Activated CD4-positive, alpha-beta memory T cell treated with anti-CD3 and anti-CD28 coated beads for 36 hours (primary cell): Measurements from ENCODE around the gene GBP7. TPM values are rescaled to one million over a fixed set of nuclear protein-coding genes. Genes with fewer than 3 reads are reported as not detected.
A peak's percentile ranks its signal among the peaks of the same experiment; 100 is the strongest.

ENCODE experiments used
- CTCF ChIA-PET: fragments of 350-600 bp; sonication (Branson Sonifier 250); formaldehyde crosslinking; loops from one replicate; lab custom pipeline; 2021; ENCODE audit warnings: antibody characterized with exemption, inconsistent platforms; lab: Charles Lee
- POLR2A ChIA-PET: fragments of 350-600 bp; sonication (Branson Sonifier 250); formaldehyde crosslinking; loops from one replicate; lab custom pipeline; 2021; ENCODE audit warnings: antibody characterized with exemption; lab: Charles Lee
- DNase-seq: peaks from one replicate; pipeline ENCODE4 v3.0.0-alpha.2; 2020
- H3K27ac Mint-ChIP-seq: one replicate; pipeline ENCODE4 v1.8.0; 2021; ENCODE audit warnings: mixed read lengths
- H3K27me3 Mint-ChIP-seq: one replicate; pipeline ENCODE4 v1.8.0; 2021; ENCODE audit warnings: mixed read lengths
- H3K36me3 Mint-ChIP-seq: one replicate; pipeline ENCODE4 v1.8.0; 2021; ENCODE audit warnings: mixed read lengths
- H3K4me1 Mint-ChIP-seq: one replicate; pipeline ENCODE4 v1.8.0; 2021; ENCODE audit warnings: low read depth, mixed read lengths
- H3K4me3 Mint-ChIP-seq: one replicate; pipeline ENCODE4 v1.8.0; 2021; ENCODE audit warnings: mild to moderate bottlenecking, mixed read lengths
- H3K9me3 Mint-ChIP-seq: one replicate; pipeline ENCODE4 v1.8.0; 2021; ENCODE audit warnings: mixed read lengths
- intact Hi-C: fragments of 100-400 bp; cut with micrococcal nuclease; formaldehyde crosslinking; loops from one replicate; pipeline ENCODE4 v1.15.1; 2023
- total RNA-seq, 2 experiments: library from RNA; stranded (reverse); gene quantifications; one replicate each; pipeline ENCODE4 v1.2.3, GENCODE V29; 2021

The GBP7 gene
- total RNA-seq, 2 experiments from 2014 or later = not detected

DNA sequence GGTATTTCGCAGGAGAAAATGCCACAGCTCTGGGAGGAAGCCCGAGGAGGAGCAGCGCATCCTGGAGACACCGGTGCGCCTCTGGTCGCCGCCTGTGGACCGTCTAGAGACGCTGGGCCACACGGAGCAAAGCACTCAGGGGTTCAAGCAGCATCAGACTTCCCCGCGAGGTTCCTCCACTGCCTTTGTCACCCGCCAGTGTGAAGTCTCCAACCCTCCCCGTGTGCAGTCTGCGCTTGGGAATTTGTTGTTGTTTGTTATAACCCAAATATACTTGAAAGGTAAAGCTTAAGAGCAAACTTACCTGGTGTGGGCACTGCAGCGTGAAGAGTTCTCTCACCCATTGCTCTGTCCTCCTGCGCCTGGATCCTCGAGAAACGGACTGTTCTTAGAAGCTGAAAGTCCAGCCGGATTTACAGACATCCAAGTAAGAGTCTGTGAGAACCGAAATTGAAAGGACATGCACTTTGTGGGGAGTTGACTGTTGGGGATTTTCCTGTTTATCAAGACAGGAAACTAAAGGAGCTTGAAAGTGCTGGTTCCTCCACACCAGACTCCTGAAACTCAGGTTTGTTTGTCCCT, 22.8 kb upstream of the GBP7 start, which contains the start of gene GBP4:
GBP4 (minus strand) TSS at position 452 of the 582 bp plus-strand sequence; CDS start at position 344, 108 bp downstream.
- ChIA-PET CTCF (interaction anchor here (0.7 to 2.1 kb wide), 9 partner anchors 71 to 253 kb away, joined by 3 to 12 read pairs (median 4); no protein-coding TSS in a partner anchor), POLR2A (interaction anchor here (0.8 to 3.1 kb wide), 15 partner anchors 9 to 165 kb away, joined by 3 to 38 read pairs (median 4); partner anchors contain the start of genes GBP1, GBP2, GBP5 and GBP6)
- peak; percentile 60 for DNase-seq
- H3K27me3 Mint-ChIP-seq = no peaks in the 10 kb centered on the region
- peak within 1 kb of the TSS; percentile 90 for H3K27ac Mint-ChIP-seq
- peaks cover 26% of the 10 kb centered on the region for H3K36me3 Mint-ChIP-seq
- peaks cover 80% of the 10 kb centered on the region for H3K4me1 Mint-ChIP-seq
- H3K9me3 Mint-ChIP-seq = no peaks in the 10 kb centered on the region
- intact Hi-C loops = loop anchor here (1.0 to 5.0 kb wide), 11 partner anchors 27 to 409 kb away; partner anchors contain the start of genes GBP1, GBP2, GBP3 and GTF2B
- peak within 1 kb of the TSS; percentile 88 for H3K4me3 Mint-ChIP-seq

DNA sequence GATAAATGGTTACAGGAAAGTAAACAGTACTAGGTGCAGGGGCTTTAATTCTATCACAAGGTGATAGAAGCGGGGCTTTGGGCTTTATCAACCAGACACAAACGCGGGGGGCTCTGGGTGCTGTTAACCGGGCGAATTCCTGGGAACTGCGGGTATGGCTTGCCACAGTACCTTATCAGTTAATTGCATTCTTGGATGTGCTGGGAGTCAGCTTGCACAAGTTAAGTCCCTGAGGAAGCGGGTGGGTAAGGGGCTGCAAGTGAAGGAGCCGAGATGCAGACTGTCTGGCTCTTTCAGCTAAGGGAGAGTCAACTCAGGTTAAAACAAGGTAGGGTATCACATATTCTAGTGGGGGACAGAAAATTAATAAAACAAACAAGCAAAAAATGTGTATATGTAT, 22.3 kb upstream of the GBP7 start:
- CTCF ChIA-PET = interaction anchor here (1.2 to 1.5 kb wide), 6 partner anchors 71 to 253 kb away, joined by 3 to 8 read pairs (median 4); no protein-coding TSS in a partner anchor
- Mint-ChIP-seq H3K27ac (peak overlapping the region; percentile 90), H3K9me3 (no peaks in the 10 kb centered on the region), H3K36me3 (peaks cover 28% of the 10 kb centered on the region), H3K4me3 (peak overlapping the region; percentile 88), H3K4me1 (peaks cover 79% of the 10 kb centered on the region), H3K27me3 (no peaks in the 10 kb centered on the region)
- POLR2A ChIA-PET = interaction anchor here (0.8 to 3.1 kb wide), 12 partner anchors 72 to 159 kb away, joined by 3 to 38 read pairs (median 5); partner anchors contain the start of genes GBP1, GBP2 and GBP5
- DNase-seq = peak; percentile 15
- intact Hi-C loops = loop anchor here (1.0 to 5.0 kb wide), 6 partner anchors 59 to 409 kb away; partner anchors contain the start of genes GBP1 and GTF2B

DNA sequence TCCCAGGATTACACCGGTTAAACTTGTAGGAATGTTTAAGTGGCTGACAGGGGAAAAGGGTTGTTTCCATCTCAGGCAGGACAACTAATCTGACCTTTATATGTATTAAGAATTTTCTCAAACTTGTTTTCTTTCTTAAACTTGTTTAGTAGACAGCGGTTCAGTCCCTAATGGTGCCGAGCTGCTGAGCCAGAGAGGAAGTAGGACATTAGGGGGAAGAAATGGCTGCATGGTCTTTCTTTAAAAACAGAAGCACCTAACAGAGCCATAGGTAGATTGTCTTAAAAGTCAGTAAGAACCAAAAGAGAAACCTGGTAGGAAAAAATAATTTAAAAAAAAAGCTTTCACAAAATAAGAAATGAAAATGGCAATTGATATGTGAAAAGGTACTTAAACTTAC, 19.7 kb upstream of the GBP7 start:
- Mint-ChIP-seq H3K27ac (peak overlapping the region; percentile 76), H3K36me3 (peaks cover 44% of the 10 kb centered on the region), H3K4me3 (peak overlapping the region; percentile 50), H3K4me1 (peaks cover 65% of the 10 kb centered on the region), H3K27me3 (no peaks in the 10 kb centered on the region), H3K9me3 (no peaks in the 10 kb centered on the region)
- DNase-seq = no peak
- ChIA-PET CTCF (interaction anchor here (1.2 kb wide), 1 partner anchor 62 kb away, joined by 4 read pairs; no protein-coding TSS in a partner anchor), POLR2A (interaction anchor here (1.9 kb wide), 1 partner anchor 69 kb away, joined by 4 read pairs; no protein-coding TSS in a partner anchor)
- intact Hi-C loops = loop anchor here (5.0 kb wide), 4 partner anchors 62 to 412 kb away; partner anchors contain the start of gene GTF2B

DNA sequence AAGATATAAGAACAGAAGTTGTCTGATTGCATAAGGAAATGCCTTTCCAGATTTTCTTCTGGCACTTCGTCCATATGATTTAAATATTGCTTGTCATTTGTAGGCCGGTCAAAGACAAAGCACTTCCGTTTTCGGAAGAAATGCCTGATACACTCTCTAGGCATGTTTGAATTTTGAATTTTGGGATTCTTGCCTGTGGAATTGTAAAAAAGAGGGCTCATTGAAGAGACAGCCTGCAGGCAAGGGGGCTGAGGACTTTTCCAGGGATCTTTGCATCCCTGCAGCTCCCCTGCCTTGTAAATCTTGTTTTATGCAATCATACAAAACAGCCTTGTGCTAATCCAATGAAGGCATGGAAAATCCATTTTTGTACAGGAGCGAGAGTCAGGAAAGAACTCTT, 15.5 kb upstream of the GBP7 start:
- ChIA-PET CTCF (no interaction called here), POLR2A (no interaction called here)
- intact Hi-C loops = no loop called here
- Mint-ChIP-seq H3K27me3 (no peaks in the 10 kb centered on the region), H3K36me3 (peaks cover 61% of the 10 kb centered on the region), H3K4me3 (no peak overlapping the region), H3K27ac (no peak overlapping the region), H3K4me1 (peaks cover 55% of the 10 kb centered on the region), H3K9me3 (no peaks in the 10 kb centered on the region)
- no peak for DNase-seq

DNA sequence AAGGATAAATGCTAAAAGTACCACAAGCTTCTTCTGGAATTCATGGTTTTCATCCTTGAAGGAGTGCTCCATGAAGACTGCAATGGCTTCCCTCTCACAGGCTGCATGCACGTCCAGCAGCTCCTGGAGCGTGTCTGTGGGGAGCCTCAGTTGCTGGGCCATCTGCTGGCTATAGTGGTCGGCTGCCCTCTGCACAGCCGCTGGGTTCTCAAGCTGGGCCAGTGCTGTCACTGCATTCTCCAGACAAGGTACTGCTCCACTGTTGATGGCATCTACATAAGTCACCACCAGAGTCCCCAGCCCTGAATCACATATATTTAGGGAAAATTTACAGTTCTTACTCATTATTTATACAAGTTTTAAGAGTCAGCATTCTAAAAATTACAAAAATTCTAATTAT, 14.2 kb upstream of the GBP7 start:
- Mint-ChIP-seq H3K36me3 (peaks cover 66% of the 10 kb centered on the region), H3K27me3 (no peaks in the 10 kb centered on the region), H3K9me3 (no peaks in the 10 kb centered on the region), H3K27ac (no peak overlapping the region), H3K4me1 (peaks cover 43% of the 10 kb centered on the region), H3K4me3 (no peak overlapping the region)
- DNase-seq = no peak
- intact Hi-C loops = no loop called here
- ChIA-PET CTCF (interaction anchor here (0.5 kb wide), 1 partner anchor 206 kb away, joined by 3 read pairs; no protein-coding TSS in a partner anchor), POLR2A (interaction anchor here (1.0 kb wide), 1 partner anchor 9 kb away, joined by 3 read pairs; the partner anchor contains the start of gene GBP4)

DNA sequence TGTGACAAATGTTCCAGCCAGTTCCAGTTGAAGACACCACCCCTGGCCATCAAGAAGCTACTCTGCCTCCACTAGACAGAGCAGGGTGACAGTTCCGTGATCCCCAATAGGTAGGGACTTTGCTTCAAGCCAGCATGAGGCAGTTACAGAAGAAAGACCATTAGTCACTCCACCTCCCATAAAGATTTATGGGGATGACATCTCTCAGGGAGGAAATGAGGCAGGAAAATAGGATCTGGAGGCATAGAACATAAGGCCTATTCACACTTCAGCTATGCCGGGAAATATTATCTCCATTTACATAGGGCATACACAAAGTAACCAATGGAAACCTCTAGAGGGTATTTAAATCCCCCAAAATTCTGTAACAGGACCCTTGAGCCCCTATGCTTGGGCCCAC, 3.5 kb upstream of the GBP7 start:
- Mint-ChIP-seq H3K4me3 (no peak overlapping the region), H3K36me3 (peaks cover 29% of the 10 kb centered on the region), H3K9me3 (peaks cover 8% of the 10 kb centered on the region), H3K4me1 (peaks cover 9% of the 10 kb centered on the region), H3K27ac (no peak overlapping the region), H3K27me3 (no peaks in the 10 kb centered on the region)
- ChIA-PET CTCF (no interaction called here), POLR2A (no interaction called here)
- intact Hi-C loops = no loop called here
- no peak for DNase-seq

DNA sequence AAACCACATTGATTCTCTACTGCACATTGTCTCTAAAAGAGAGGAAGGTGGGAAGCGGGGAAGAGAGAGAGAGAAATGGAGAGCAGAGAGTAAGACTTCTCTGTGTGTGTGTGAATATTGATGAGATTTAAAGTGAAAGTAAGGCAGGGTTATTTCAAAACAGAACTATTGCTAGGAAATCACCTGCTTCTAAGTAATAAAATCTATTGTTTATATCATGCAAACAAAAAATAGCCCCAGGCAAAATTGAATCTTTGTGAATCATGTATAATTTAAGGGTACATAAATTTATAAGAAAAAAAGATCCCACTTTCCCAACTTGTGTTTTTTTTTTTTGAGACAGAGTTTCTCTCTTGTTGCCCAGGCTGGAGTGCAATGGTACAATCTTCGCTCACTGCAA, 1.2 kb upstream of the GBP7 start:
- CTCF ChIA-PET = no interaction called here

DNA sequence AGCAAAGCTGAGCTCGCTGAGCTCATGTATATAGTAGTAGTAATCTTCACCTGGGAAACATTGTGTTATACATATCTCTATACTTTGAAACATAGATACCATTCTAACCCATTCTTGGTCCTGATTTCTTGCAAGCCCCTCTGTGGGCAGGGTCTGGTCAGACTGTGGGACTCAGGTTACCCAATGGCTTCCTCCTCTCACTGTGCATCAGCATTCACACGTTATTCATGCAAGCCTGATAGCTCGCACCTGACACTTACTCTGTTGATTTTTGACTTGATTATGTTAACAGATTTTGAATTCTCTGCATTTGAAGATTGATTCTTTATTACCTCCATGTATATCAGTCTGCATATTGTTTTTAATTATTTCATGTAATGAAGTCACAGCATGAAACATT, 1.3 kb downstream of the GBP7 start:
- Mint-ChIP-seq H3K4me3 (no peak overlapping the region), H3K4me1 (peaks cover 16% of the 10 kb centered on the region), H3K9me3 (no peaks in the 10 kb centered on the region), H3K27ac (no peak overlapping the region), H3K36me3 (no peaks in the 10 kb centered on the region), H3K27me3 (no peaks in the 10 kb centered on the region)
- no peak for DNase-seq
- POLR2A ChIA-PET = no interaction called here
- intact Hi-C loops = no loop called here
- CTCF ChIA-PET = interaction anchor here (0.8 kb wide), 1 partner anchor 282 kb away, joined by 3 read pairs; no protein-coding TSS in a partner anchor

More for the DNA sequence above, 1.2 kb upstream of the GBP7 start:
- intact Hi-C loops = no loop called here
- H3K27me3 Mint-ChIP-seq = no peaks in the 10 kb centered on the region
- H3K36me3 Mint-ChIP-seq = peaks cover 8% of the 10 kb centered on the region
- POLR2A ChIA-PET = no interaction called here
- H3K4me1 Mint-ChIP-seq = peaks cover 9% of the 10 kb centered on the region
- H3K27ac Mint-ChIP-seq = no peak overlapping the region
- no peaks in the 10 kb centered on the region for H3K9me3 Mint-ChIP-seq
- DNase-seq = no peak
- H3K4me3 Mint-ChIP-seq = no peak overlapping the region

DNA sequence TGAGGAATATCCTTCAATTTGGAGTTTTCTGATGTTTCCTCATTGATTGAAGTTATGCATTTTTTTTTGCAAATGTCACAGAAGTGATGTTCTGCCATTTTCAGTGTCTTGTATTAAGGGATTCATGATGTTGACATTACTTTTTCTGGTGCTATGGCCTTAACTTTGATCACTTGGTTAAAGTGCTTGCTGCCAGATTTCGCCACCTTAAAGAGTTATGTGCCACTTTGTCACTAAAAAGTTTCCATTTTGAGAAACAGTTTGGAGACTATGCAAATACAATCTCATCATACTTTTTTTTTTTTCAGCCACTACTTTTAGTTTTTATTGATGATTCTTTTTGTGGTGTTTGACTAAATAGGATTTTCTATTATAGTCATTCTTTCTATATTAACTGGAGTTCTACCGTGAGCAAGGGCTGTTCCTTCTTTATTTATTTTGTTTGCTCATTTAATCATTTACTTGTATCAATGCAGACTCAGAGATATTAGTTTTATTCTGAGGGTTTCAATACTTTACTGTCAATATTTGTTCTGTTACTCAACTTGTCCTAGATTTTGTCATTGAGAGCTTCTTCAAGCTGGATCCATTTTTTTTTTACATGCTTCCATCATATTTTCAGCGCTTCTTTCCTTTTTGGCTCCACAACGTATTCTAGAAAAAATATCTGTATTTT, 3.2 kb downstream of the GBP7 start:
- no peak for DNase-seq
- intact Hi-C loops = no loop called here
- Mint-ChIP-seq H3K9me3 (no peaks in the 10 kb centered on the region), H3K4me3 (no peak overlapping the region), H3K36me3 (no peaks in the 10 kb centered on the region), H3K4me1 (peaks cover 16% of the 10 kb centered on the region), H3K27me3 (no peaks in the 10 kb centered on the region), H3K27ac (no peak overlapping the region)
- CTCF ChIA-PET = interaction anchor here (1.2 kb wide), 1 partner anchor 186 kb away, joined by 5 read pairs; no protein-coding TSS in a partner anchor
- POLR2A ChIA-PET = no interaction called here

DNA sequence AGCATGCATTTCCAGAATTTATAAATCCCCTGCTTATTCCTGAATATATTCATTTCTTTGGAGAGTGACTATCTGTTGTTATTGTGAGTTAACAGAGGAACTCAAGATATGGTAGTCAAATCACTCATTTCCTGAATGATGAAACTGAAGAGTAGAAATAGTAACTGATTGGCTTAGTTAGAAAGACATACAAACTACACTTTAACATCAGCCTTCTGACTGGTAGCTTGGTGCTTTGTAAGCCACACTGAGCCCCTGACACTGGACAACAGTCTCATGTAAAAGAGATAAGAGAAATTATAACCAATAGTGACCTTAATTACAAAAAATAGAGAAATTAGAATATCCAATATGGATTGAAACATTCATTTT, 4.8 kb downstream of the GBP7 start:
- intact Hi-C loops = loop anchor here (1.0 to 2.0 kb wide), 2 partner anchors 28 to 44 kb away; partner anchors contain the start of gene GBP2
- Mint-ChIP-seq H3K4me1 (peaks cover 7% of the 10 kb centered on the region), H3K9me3 (no peaks in the 10 kb centered on the region), H3K4me3 (no peak overlapping the region), H3K27ac (peak overlapping the region; percentile 50), H3K36me3 (no peaks in the 10 kb centered on the region), H3K27me3 (no peaks in the 10 kb centered on the region)
- ChIA-PET CTCF (no interaction called here), POLR2A (no interaction called here)
- DNase-seq = no peak

DNA sequence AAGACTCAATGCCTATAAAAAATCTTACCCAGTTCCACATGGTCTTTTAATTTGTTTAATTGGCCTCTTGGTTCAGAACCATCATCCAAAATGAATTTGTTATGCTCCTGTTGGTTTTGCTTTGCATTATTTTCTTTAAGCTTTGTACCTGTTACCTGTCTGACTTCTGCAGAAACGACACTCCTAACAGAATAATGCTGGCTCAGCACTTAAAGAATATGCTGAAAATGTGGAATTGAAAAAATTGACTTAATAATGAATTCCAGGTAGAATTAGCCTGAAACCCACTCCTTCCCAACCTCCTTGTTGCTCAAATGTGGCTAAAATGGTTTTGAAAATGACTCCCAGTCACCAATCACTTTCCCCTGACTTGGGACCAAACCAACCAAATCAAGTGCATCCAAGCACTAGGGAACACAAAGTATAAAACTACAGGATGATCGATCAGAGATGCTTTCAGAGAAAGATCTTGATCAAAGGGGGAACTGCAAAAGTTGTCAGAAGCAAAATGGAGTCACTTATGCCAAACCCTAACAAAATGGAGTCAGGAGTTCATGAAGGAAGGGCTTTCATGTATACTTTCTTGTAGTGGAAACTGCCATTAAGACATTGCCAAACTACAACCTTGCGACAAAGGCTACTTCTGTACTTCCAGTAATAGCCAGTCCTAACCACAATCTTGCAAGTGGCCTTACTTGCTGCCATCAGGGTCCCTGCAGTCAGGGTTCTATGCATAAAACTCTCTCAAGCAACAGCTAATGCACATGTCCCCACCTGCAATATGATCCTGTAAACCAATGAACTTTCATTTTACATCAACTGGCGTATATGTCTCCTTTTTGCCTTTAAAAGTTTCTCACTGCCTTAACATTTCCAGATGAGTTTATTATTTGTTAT, 5.4 kb downstream of the GBP7 start:
- ChIA-PET POLR2A (no interaction called here), CTCF (no interaction called here)
- intact Hi-C loops = loop anchor here (1.0 to 2.0 kb wide), 2 partner anchors 29 to 44 kb away; partner anchors contain the start of gene GBP2
- no peak for DNase-seq
- no peaks in the 10 kb centered on the region for H3K9me3 Mint-ChIP-seq
- no peaks in the 10 kb centered on the region for H3K27me3 Mint-ChIP-seq
- H3K27ac Mint-ChIP-seq = peak overlapping the region; percentile 50
- H3K4me1 Mint-ChIP-seq = peaks cover 7% of the 10 kb centered on the region
- H3K36me3 Mint-ChIP-seq = no peaks in the 10 kb centered on the region
- H3K4me3 Mint-ChIP-seq = no peak overlapping the region
